HEK293 (cell line): ENCODE data around the gene MECR.

Source experiments
- CTCF ChIP-seq: fragments of 450-650 bp; formaldehyde crosslinking; IDR thresholded peaks from 2 replicates; pipeline ENCODE4 v1.5.1; 2016; ENCODE audit warnings: missing biosample characterization, missing genetic modification characterization
- PATZ1 ChIP-seq: fragments of 450-650 bp; formaldehyde crosslinking; IDR thresholded peaks from 2 replicates; pipeline ENCODE4 v1.5.1; 2016; ENCODE audit warnings: missing biosample characterization, missing genetic modification characterization
- ZBTB11 ChIP-seq: fragments of 450-650 bp; formaldehyde crosslinking; conservative IDR thresholded peaks from 2 replicates; pipeline ENCODE4 v1.5.1; 2016; ENCODE audit warnings: low read depth, missing biosample characterization, missing genetic modification characterization
- ZNF121 ChIP-seq: fragments of 450-650 bp; formaldehyde crosslinking; IDR thresholded peaks from 2 replicates; pipeline ENCODE4 v1.5.1; 2016; ENCODE audit warnings: missing biosample characterization, missing genetic modification characterization
- ZNF184 ChIP-seq: fragments of 450-650 bp; IDR thresholded peaks from 2 replicates; pipeline ENCODE4 v1.5.1; 2018; ENCODE audit warnings: missing biosample characterization, mild to moderate bottlenecking, missing genetic modification characterization
- ZNF23 ChIP-seq: fragments of 450-650 bp; formaldehyde crosslinking; IDR thresholded peaks from 2 replicates; pipeline ENCODE4 v1.5.1; 2016; ENCODE audit warnings: missing biosample characterization, missing genetic modification characterization, borderline replicate concordance
- ZNF274 ChIP-seq, 2 experiments: fragments of 200-500 bp in 1 of 2; fragments of 450-650 bp in 1 of 2; sonication (Bioruptor generic) in 1 of 2; formaldehyde crosslinking in 1 of 2; IDR thresholded peaks; 2 replicates each; pipeline versions ENCODE4 v1.5.1 to v1.6.1; 2014 to 2016; ENCODE audit warnings: borderline replicate concordance in 1 of 2, inconsistent platforms in 1 of 2, low read length in 1 of 2, missing biosample characterization in 1 of 2, missing genetic modification characterization in 1 of 2
- ZNF335 ChIP-seq: fragments of 450-650 bp; formaldehyde crosslinking; conservative IDR thresholded peaks from 2 replicates; pipeline ENCODE4 v1.5.1; 2016; ENCODE audit warnings: missing biosample characterization, missing genetic modification characterization
- ZNF701 ChIP-seq: fragments of 450-650 bp; formaldehyde crosslinking; IDR thresholded peaks from 2 replicates; pipeline ENCODE4 v1.5.1; 2016; ENCODE audit warnings: missing biosample characterization, missing genetic modification characterization
- ZNF76 ChIP-seq: fragments of 450-650 bp; formaldehyde crosslinking; IDR thresholded peaks from 2 replicates; pipeline ENCODE4; 2016; ENCODE audit warnings: low read depth, missing biosample characterization, missing genetic modification characterization, borderline replicate concordance
- ZNF777 ChIP-seq: fragments of 450-650 bp; formaldehyde crosslinking; IDR thresholded peaks from 2 replicates; pipeline ENCODE4 v1.5.1; 2017; ENCODE audit warnings: missing biosample characterization, missing genetic modification characterization, borderline replicate concordance

- TF ChIP-seq ZNF274 (IDR thresholded peaks at IDR 0.05; ENCODE audit: low read length), result no peak
- TF ChIP-seq ZNF274 (tag by site-specific recombination; IDR thresholded peaks at IDR 0.05; ENCODE audit: borderline replicate concordance), result no peak
- TF ChIP-seq ZNF23 (tag by site-specific recombination), result no peak
- no peak for TF ChIP-seq ZNF777 (tag by site-specific recombination)
- TF ChIP-seq CTCF (tag by site-specific recombination), result no peak
- TF ChIP-seq PATZ1 (tag by site-specific recombination), result no peak
- TF ChIP-seq ZNF701 (tag by site-specific recombination), result no peak
- TF ChIP-seq ZNF335 (tag by site-specific recombination), result no peak
- no peak for TF ChIP-seq ZNF76 (tag by site-specific recombination)
- no peak for TF ChIP-seq ZNF184 (tag by site-specific recombination)
- TF ChIP-seq ZNF121 (tag by site-specific recombination), result no peak
- TF ChIP-seq ZBTB11 (tag by site-specific recombination), result no peak
Measured at GRCh38 chr1:29183287-29183686, 47.4 kb downstream of the MECR start.
